ENCODE measurements around the gene TCHP.
"Not testable (repeated sequence)": the region's sequence is repeated elsewhere in the genome, so short reads cannot be mapped to it uniquely, and the experiment has no call there.

Gene TCHP, protein sequence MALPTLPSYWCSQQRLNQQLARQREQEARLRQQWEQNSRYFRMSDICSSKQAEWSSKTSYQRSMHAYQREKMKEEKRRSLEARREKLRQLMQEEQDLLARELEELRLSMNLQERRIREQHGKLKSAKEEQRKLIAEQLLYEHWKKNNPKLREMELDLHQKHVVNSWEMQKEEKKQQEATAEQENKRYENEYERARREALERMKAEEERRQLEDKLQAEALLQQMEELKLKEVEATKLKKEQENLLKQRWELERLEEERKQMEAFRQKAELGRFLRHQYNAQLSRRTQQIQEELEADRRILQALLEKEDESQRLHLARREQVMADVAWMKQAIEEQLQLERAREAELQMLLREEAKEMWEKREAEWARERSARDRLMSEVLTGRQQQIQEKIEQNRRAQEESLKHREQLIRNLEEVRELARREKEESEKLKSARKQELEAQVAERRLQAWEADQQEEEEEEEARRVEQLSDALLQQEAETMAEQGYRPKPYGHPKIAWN

GRCh38 chr12:109899783-109900751 lies at the start of gene TCHP:
TSS of gene TCHP (plus strand) at chr12:109900274. CDS start at chr12:109903027, 2,753 bp downstream.
- DNase-seq, result peak; percentile 90 to 94 (median 93)

- DNase-seq, result not testable (repeated sequence)
These were observed 49.6 kb upstream of the TCHP start for GRCh38 chr12:109850518-109850917.

DNA sequence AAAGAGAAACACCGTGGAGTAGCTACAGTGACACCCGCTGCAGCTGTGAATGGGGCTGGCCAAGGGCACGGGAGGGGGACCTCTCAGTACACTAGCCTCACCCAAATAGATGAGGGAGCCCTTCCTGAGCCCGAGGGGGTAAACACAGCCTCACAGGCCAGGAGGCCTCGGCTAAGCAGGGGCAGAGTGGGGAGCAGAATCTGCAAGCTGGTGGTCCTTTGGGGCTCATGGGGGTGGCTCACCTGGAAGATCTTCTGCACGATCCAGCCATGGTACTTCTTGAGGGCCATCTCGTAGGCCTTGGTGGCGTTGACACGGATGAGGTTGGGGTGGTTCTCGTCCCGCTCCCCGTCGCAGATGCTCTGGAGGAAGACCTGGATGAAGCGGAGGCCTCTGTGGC lies 44.7 kb upstream of the TCHP start:
- no peak for DNase-seq

- no peak for DNase-seq
These were observed 42.4 kb upstream of the TCHP start for GRCh38 chr12:109857715-109858114.

DNA sequence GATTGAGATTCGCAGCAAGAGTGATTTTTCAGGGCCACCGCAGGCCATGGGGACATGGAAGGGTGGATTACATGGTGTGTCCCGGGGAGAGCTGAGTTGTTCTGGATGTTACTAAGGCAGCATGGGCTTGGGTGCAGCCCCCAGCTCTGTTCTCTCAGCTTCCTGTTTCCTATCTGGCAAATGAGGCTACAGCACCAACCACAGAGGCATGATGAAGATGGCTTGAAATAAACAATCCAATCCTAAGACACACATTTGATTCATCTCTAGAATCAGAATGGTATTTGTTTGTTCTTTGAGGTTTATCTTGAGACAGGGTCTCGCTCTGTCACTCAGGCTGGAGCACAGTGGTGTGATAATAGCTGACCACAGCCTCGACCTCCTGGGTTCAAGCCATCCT lies 41.3 kb upstream of the TCHP start:
- no peak for DNase-seq

DNA sequence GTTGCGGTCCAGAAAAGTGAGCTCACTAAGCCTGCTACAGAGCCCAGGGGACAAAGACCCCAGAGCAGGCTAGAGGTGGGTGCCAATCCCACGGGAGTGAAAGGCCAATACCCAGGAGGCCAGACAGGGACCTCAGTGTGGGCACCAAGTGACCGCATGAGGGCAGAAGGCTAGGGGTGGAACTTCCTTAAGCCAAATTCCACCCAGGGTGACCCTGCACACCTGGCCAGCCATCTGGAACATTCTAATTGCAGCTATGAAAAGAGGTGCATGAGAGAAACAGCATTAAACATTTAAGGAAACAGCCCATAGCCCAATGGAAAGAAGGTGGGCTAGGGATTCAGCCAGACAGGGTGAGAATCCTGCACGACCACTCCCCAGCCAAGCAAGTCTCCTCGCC lies 39.1 kb upstream of the TCHP start:
- no peak for DNase-seq

DNA sequence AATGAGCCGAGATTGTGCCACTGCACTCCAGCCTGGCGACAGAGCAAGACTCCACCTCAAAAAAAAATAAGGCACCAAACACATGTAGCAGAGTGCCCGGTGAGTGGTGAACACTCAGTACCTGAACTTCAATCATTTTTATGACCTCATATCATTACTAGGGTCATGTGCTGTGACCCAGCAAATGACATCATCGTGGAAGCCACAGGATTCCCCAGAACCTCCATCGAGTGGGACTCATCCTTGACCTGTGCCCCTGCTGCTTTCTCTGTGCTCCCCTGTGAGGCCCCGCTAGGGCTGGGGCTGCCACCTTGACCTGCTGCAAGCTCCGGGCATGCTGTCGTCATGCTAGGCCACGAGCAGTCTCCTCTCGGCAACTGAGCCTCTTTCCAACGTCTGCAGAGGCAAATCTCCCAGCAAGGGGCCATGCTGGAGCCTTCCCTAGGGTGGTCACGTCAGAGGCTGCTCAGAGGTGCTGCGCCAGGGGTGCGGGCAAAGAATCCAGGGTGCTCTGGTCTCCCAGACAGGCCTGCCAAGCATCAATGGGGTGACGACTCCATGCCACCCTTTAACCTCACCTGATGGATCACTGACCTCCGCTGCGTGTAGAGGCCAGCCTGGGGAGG lies 38.3 kb upstream of the TCHP start:
- DNase-seq, result no peak

DNA sequence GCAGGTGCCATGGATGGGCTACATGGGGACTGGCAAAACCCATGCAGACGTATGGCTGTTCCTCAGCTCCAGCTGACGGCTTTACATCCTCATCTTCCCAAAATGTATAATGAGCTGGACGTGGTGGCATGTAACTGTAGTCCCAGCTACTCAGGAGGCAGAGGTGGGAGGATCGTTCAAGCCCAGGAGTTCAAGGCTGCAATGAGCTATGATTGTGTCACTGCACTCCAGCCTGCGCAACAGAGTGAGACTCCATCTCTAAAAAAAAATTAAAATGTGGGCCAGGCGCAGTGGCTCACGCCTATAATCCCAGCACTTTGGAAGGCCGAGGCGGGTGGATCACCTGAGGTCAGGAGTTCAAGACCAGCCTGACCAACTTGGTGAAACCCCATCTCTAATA lies 37.6 kb upstream of the TCHP start:
- DNase-seq, result not testable (repeated sequence)

DNA sequence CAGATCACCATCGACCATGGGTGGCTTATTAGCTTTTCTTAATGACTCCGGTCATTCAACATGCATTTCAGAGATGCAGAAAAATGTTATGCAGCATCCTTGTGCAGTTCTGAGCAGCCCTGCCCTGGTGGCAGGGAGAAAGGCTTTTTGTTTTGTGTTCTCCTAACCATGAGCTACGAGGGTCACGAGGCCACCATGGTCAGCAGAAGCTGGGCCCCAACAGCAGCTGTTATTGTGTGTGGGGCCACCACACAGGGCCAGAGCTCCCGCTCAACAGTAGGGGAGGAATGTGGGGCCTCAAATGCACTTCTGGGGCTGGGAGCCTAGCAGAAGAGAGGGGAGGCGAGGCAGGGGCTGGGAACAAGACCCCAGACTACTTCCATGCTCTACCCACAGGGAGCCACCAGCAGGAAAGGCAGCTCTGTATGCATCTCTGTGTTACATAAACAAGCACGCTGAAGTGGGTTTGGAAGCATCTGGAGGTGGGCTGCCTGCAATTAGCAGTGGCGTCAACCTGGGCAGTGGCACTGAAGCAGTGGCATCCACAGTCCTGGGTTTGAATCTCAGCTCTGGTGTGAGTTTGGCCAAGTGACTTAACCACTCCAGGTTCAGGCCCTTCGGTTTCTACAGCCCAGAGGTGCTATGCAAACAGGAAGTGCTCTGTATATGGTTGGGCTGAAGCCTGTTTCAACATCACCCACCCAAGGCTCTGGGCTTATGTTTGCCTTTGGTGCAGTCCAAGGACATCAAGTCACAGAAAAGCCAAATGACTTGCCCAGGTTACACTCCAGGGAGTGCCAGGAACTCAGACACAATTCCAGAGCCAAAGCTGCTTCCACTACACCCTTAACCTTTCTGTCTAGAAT lies 36.0 kb upstream of the TCHP start:
- DNase-seq, result peak in 1 of 3 experiments; percentile 28

DNA sequence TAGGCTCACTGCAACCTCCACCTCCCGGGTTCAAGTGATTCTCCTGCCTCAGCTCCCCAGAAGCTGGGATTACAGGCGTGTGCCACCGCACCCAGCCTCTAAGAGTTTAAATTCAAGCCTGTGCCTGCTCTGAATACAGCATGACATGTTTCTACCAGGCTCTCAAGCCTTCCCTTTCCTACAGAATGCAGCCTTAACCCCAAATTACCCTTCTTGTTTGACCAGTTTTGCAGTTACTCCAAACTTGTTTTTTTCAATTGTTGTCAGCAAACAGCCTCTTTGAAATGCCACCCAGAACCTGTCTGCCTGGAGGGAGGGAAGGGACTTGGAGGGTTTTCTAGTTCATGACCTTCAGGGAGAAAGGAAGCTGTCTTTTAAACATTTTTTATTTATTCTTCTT lies 35.2 kb upstream of the TCHP start:
- peak in 2 of 3 experiments; percentile 34 to 72 for DNase-seq

DNA sequence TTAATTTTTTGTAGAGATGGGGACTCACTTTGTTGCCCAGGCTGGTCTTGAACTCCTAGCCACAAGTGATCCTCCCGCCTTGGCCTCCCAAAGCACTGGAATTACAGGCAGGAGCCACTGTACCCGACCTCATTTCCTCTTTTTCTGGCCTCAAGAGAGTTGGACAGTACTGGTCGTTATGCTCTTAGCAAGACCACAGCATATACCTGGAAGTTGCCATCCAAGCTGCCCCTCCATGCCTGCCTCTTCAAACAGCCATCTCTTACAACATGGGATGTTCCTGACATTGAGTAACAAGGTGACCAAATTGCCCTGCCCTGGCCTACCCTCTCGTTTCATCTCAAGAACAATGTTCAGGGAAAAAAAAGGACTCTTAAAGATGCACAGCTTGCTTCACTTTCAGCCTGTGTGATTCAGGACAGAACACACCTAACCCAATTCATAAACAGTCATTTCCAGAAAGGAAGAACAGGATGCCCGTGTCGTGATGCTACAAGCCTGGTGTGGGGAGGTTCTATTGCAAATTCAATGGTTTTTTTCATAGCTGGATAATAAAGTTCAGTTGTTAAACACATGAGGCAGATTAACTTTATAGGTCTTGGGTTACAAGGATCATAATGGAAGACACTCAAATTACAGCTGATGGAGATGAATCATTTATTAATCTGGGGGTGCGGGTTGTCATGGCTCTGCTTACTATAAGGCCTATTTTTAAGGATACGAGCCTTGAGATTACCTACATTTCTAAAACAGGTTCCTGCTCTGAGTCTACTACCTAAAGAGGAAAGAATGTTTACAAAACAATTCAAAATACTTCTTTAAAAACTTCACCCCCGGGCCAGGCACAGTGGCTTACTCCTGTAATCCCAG lies 31.7 kb upstream of the TCHP start:
- DNase-seq, result no peak

GRCh38 chr12:109870648-109871047 lies 29.4 kb upstream of the TCHP start:
- no peak for DNase-seq

GRCh38 chr12:109871668-109872314 lies 28.3 kb upstream of the TCHP start:
- no peak for DNase-seq

- DNase-seq, result no peak
These were observed 26.4 kb upstream of the TCHP start for GRCh38 chr12:109873653-109874052.

GRCh38 chr12:109875572-109876131 lies 24.4 kb upstream of the TCHP start:
- DNase-seq, result peak in 1 of 3 experiments; percentile 85

DNA sequence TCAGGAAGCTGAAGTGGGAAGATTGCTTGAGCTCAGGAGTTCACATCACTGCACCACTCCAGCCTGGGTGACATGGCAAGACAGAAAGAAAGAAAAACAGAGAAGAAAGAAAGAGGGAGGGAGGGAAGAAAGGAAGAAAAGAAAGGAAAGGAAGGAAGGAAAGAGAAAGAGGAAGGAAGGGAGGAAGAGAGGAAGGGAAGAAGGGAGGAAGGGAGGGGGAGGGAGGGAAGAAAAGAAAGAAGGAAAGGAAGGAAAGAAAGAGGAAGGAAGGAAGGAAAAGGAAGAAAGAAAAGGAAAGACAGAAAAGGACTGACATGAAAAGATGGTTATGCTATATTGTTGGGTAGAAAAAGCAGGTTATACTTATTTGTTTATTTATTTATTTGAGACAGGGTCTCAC lies 23.7 kb upstream of the TCHP start:
- DNase-seq, result no peak

DNA sequence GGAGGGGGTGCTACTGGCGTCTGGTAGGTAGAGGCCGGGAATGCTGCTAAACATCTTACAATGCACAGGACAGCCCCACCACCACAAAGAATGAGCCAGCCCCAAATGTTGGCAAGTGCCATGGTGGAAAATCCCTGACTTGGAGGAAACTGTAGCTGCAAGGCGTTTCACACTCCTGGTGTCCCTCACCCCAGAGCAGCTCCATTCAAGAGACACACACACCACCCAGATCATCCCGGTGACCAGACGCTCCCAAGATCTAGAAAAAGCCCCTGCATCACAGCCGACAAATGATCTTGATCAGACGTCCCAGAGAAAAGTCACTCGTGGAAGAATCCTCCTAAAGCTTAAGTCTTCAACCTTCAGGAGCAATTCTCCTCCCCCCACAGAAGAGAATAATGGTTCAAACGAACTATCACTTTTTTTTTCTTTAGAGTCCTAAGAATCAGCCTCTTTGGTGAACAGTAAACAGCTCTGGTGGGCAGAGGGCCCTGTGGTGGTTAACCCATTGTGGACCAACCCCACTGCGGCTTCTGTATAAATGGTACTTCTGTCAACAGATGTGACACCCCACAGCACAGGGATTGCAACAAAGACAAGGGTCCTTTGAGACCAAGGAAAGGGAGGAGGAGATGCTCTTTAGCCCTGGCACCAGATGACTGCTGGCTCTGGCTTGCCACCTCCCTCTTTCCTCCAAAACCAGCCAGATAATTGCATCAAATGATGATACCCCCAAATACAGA lies 22.4 kb upstream of the TCHP start:
- no peak for DNase-seq

DNA sequence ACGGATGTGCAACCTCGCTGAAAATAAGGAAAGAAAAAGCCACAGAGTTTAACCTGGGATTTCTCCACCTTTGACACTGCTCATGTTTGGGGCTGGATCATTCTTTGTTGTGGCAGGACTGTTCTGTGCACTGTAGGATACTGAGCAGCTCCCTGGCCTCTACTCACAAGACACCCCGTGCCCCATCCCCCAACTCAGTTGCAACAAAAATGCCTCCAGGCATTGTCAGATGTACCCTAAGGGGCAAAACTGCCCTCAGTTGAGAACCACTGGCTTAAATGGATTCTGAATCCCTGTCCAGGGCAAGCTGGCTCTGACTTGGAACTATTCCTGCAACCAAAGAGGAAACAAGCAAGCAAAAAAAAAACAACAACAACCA lies 21.8 kb upstream of the TCHP start:
- DNase-seq, result no peak

DNA sequence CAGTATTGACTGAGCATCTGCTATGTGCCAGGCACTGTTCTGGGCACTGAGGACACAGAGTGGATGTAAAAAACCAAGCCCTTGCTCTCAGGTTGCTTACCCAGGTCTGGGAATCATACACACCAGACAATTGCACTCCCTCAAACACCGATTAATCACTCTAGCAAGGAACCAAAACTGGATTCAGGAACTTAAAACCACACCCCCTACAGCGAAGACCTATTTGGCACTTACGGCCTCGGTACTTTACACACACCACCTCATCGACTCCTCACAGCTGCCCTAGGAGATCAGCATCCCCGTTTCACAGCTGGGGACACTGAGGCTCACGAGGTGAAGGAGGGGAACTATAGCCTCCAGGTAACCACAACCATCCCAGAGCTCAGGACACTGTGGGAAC lies 21.3 kb upstream of the TCHP start:
- DNase-seq, result no peak

Measured in NCI-H1417 (cell line).